BLaER1 (cell line): Measurements from ENCODE around the gene ACTR1B.
"Not testable (repeated sequence)": the region's sequence is repeated elsewhere in the genome, so short reads cannot be mapped to it uniquely, and the experiment has no call there.

Experiments
- H3K27ac ChIP-seq: shearing (Covaris generic); formaldehyde crosslinking; 2 replicates; pipeline ENCODE4 v1.8.1; 2022
- H3K27me3 ChIP-seq: shearing (Covaris generic); formaldehyde crosslinking; 2 replicates; pipeline ENCODE4 v1.8.1; 2022
- H3K36me3 ChIP-seq: shearing (Covaris generic); formaldehyde crosslinking; 2 replicates; pipeline ENCODE4 v1.8.1; 2022
- H3K4me1 ChIP-seq: shearing (Covaris generic); formaldehyde crosslinking; 2 replicates; pipeline ENCODE4 v1.8.1; 2022
- H3K4me2 ChIP-seq: shearing (Covaris generic); formaldehyde crosslinking; 2 replicates; pipeline ENCODE4 v1.8.1; 2022
- H3K4me3 ChIP-seq: shearing (Covaris generic); formaldehyde crosslinking; 2 replicates; pipeline ENCODE4 v1.8.1; 2022
- H3K9ac ChIP-seq: shearing (Covaris generic); formaldehyde crosslinking; 2 replicates; pipeline ENCODE4 v1.8.1; 2022
- H3K9me3 ChIP-seq: shearing (Covaris generic); formaldehyde crosslinking; 2 replicates; pipeline ENCODE4 v1.8.1; 2022
- H4K20me1 ChIP-seq: shearing (Covaris generic); formaldehyde crosslinking; 2 replicates; pipeline ENCODE4 v1.8.1; 2022
- Cebpa-rat ChIP-seq: shearing (Covaris generic); IDR thresholded peaks from 2 replicates; pipeline ENCODE4 v1.8.1; 2022

Gene ACTR1B

DNA sequence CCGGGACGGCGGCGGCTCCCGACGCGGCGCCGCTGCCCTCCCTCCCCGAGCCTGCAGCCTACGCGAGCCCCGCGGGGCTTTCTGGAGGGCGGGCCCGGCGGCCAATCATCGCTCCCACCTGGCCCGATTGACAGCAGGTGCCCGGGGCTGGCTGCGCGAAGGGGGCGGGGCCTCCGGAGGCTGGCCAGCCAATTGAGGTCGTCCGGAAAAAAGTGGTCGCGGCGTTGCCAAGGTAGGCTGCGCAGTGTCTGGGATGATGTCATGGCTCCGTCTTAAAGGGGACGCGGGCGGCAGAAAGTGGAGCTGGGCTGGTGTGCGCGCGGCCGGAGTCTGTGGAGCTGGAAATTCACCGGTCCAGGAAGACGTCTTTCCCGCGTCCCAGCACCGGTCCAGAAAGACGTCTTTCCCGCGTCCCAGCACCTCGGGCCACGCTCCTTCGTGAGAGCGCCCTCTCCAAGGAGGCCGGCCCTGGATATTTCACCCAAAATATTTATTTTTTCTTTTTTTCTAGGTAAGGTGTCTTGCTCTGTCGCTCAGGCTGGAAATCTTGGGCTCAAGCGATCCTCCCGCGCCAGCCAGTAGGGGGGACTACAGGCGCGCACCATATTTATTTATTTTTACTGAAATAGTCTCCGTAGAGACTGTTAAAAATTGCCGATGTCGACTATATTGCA lies at the start of gene ACTR1B:
TSS of gene ACTR1B (minus strand) at position 83 of the 674 bp plus-strand sequence. CDS start 154 bp downstream, outside the sequence.
- Histone ChIP-seq H3K4me3 (peak within 1 kb of the TSS; percentile 96), H3K9me3 (no peaks in the 10 kb centered on the region), H3K27ac (peak within 1 kb of the TSS; percentile 93), H3K36me3 (peaks cover 23% of the 10 kb centered on the region), H3K27me3 (no peaks in the 10 kb centered on the region), H3K4me2 (peak within 1 kb of the TSS; percentile 97), H3K9ac (peak within 1 kb of the TSS; percentile 93), H3K4me1 (peaks cover 29% of the 10 kb centered on the region), H4K20me1 (peaks cover 41% of the 10 kb centered on the region)
- TF ChIP-seq Cebpa-rat: no peak

DNA sequence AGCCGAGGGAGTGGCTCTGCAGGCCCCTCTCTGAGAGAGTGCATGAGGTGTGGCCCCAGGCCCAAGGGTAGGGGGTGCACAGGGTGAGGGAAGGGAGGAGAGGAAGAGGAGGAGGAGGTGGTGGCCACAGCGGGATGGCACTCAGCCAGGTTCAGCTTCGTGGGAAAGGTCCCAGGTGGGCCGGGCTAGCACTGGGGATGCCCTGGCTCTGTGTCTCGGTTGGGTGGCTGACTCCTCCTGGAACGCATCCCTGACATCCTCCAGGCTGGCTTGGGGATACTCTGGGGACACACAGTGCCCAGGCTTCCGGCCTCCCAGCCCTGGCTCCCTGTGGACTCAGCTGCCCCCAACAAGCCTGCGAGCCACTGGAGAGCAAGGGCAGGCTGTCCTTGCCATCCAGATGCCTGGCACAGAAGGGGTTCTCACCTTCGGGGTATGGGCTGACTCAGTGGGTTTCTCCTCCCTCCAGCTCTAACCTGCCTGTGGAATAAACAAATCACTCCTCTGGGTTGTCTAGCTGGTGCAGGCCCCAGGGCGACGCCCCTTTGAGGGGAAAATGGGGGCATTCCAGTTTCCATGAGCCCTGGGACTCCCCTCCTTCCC lies 49.0 kb upstream of the ACTR1B start:
- Histone ChIP-seq H3K4me2 (peak overlapping the region; percentile 98), H4K20me1 (no peaks in the 10 kb centered on the region), H3K36me3 (no peaks in the 10 kb centered on the region), H3K9me3 (no peaks in the 10 kb centered on the region), H3K4me3 (peak overlapping the region; percentile 67), H3K27me3 (no peaks in the 10 kb centered on the region), H3K4me1 (peaks cover 100% of the 10 kb centered on the region), H3K27ac (peak overlapping the region; percentile 99), H3K9ac (peak overlapping the region; percentile 93)
- no peak for TF ChIP-seq Cebpa-rat

DNA sequence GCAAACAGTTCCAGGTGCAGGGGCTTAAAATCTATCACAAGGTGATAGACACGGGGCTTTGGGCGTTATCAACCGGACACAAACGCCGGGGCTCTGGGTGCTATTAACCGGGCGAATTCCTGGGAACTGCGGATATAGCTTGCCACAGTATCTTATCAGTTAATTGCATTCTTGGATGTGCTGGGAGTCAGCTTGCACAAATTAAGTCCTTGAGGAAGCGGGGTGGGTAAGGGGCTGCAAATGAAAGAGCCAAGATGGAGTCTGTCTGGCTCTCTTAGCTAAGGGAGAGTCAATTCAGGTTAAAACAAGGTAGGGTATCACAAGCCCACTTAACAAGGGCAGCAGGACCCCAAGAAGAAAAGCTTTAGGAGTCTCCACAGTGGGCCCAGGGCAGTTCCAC lies 48.3 kb upstream of the ACTR1B start:
- H3K9ac ChIP-seq: peak overlapping the region; percentile 93
- H4K20me1 ChIP-seq, H3K36me3 ChIP-seq, H3K4me3 ChIP-seq, H3K27me3 ChIP-seq, H3K9me3 ChIP-seq: not testable (repeated sequence)
- peaks cover 100% of the 10 kb centered on the region for H3K4me1 ChIP-seq
- peak overlapping the region; percentile 99 for H3K27ac ChIP-seq
- peak overlapping the region; percentile 98 for H3K4me2 ChIP-seq

DNA sequence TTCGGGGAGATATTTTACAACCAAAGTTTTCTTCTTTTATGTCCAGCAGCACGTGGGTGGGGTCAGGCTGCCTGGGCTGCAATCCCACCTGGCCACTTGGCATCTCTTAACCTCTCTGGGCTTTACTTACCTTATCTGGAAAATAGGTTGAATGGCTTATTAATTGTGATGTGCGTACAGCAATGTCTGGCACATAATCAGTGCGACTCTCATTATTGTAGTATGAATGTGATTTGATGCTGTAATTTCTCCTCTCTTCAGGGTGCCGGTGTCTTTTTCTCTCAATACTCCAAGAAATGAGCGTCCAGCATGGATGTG lies 47.5 kb upstream of the ACTR1B start:
- Histone ChIP-seq H3K9ac (no peak overlapping the region; the same call in 1 of the 2 replicates), H3K36me3 (no peaks in the 10 kb centered on the region), H3K9me3 (no peaks in the 10 kb centered on the region), H3K4me1 (peaks cover 100% of the 10 kb centered on the region), H3K4me3 (no peak overlapping the region), H3K4me2 (peak overlapping the region; percentile 98), H3K27me3 (no peaks in the 10 kb centered on the region), H4K20me1 (no peaks in the 10 kb centered on the region), H3K27ac (peak overlapping the region; percentile 99)
- TF ChIP-seq Cebpa-rat: no peak

DNA sequence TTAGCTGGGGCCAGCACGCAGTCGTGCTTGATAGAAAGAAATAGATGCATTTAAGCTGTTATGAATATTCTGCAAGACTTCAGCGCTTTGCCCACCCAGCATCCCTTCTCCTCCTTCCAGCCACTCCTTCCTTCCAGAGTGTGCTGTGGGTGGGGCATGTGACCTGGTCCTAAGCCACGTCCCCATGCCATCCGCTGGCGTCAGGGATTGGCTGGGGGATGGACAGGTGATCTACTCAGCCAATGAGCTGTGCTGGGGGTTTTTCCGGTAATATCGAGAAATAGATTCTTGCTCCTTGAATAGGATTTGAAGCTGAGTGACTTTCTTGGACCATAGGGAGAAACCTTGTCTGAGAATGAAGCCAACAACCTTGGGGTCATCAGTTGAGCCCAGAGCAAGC lies 44.8 kb upstream of the ACTR1B start:
- H3K4me1 ChIP-seq: peaks cover 83% of the 10 kb centered on the region
- TF ChIP-seq Cebpa-rat: no peak
- H3K4me2 ChIP-seq: peak overlapping the region; percentile 74
- H3K9me3 ChIP-seq: no peaks in the 10 kb centered on the region
- H3K27ac ChIP-seq: peak overlapping the region; percentile 61
- H3K27me3 ChIP-seq: no peaks in the 10 kb centered on the region
- no peak overlapping the region for H3K4me3 ChIP-seq
- H4K20me1 ChIP-seq: no peaks in the 10 kb centered on the region
- H3K36me3 ChIP-seq: no peaks in the 10 kb centered on the region
- H3K9ac ChIP-seq: peak overlapping the region; percentile 1; the same call in 1 of the 2 replicates

DNA sequence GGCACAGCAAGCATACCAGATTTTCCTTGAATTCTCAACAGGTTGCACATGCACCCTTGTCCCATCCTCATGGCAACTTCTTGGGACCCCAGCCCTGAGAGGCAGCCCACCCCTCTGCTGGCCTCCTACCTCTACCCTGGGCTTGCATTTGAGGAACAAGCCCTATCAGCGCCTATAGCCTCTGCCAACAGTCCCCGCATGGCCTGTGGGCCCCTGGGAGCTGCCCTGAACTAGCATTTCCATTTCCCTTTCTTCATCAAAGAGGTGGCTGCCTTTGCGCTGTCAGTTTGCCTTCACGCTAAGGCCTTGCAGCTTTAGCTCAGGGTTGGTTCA lies 44.2 kb upstream of the ACTR1B start:
- no peaks in the 10 kb centered on the region for H3K9me3 ChIP-seq
- H3K27me3 ChIP-seq: no peaks in the 10 kb centered on the region
- H3K4me3 ChIP-seq: no peak overlapping the region
- TF ChIP-seq Cebpa-rat: no peak
- peak overlapping the region; percentile 1; the same call in 1 of the 2 replicates for H3K9ac ChIP-seq
- peaks cover 83% of the 10 kb centered on the region for H3K4me1 ChIP-seq
- no peaks in the 10 kb centered on the region for H4K20me1 ChIP-seq
- no peaks in the 10 kb centered on the region for H3K36me3 ChIP-seq
- H3K4me2 ChIP-seq: peak overlapping the region; percentile 74
- H3K27ac ChIP-seq: peak overlapping the region; percentile 61

DNA sequence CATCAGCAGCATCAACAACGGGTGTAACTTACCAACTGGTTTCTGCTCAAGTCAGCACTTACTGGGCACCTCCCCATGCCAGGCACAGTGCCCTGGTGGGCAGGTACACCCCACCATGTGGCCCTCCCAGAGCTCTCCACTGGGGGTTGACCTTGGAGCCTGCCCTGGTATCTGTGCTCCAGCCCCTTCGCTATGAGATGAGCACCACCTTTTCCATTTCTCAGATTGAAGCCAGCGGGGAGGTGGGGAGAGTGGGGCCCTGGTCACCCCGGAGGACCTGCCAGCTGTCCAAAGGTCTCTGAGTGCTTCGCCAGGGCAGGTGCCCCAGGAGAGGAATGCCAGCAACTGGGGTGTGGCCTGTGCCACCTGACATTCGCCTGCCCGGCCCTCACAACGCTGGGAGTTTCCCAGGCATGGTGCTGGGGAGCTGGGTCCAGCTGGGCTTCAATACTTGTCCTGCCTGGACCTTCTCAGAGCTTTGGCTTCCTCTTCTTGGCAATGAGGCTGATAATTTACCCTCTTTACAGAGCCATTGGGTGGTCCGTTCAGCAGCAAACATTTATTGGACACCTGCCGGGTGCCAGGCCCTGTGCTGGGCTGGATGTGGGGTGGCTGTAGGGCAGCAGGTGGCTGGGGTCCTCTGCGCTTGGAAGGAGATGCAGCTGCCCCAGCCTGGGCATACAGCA lies 43.7 kb upstream of the ACTR1B start:
- H3K9ac ChIP-seq: peak overlapping the region; percentile 1; the same call in 1 of the 2 replicates
- no peak for TF ChIP-seq Cebpa-rat
- no peaks in the 10 kb centered on the region for H3K27me3 ChIP-seq
- peak overlapping the region; percentile 61; the same call in 1 of the 2 replicates for H3K27ac ChIP-seq
- H4K20me1 ChIP-seq: no peaks in the 10 kb centered on the region
- peaks cover 83% of the 10 kb centered on the region for H3K4me1 ChIP-seq
- no peaks in the 10 kb centered on the region for H3K36me3 ChIP-seq
- peak overlapping the region; percentile 74 for H3K4me2 ChIP-seq
- H3K9me3 ChIP-seq: no peaks in the 10 kb centered on the region
- H3K4me3 ChIP-seq: no peak overlapping the region

DNA sequence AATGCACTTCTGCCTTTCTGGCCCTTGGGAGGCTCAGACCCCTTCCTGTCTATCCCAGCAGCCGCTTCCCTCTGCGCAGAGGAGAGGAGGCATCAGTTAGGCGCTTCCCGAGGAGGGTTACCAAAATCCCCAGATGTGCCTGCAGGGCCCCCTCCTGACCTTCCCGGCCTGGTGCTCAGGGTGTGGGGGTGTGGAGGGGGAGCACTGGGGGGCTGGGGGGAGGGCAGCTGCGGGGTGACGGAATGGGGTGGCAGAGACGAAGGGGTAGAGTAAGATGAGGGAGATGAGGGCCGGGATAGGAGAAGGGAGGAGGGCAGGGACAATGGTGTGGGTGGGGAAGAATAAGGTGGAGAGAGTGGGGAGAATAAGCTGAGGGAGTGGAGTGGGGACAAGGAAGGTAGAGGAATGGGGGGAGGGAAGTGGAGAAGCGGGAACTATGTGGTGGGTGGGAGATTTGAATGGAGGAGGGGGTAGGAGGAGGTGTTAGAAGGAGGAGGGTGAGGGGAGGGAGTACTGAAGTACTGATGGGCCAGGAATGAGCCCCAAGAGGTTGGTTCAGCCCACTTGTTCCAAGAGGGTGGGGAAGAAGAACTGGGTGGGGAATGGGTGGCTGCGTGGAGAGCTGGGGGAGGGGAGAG lies 43.0 kb upstream of the ACTR1B start:
- no peaks in the 10 kb centered on the region for H4K20me1 ChIP-seq
- no peak for TF ChIP-seq Cebpa-rat
- H3K27me3 ChIP-seq: no peaks in the 10 kb centered on the region
- peaks cover 83% of the 10 kb centered on the region for H3K4me1 ChIP-seq
- H3K9me3 ChIP-seq: no peaks in the 10 kb centered on the region
- H3K9ac ChIP-seq: no peak overlapping the region
- 0 out of 2 replicates have a peak overlapping the region, but pooled peaks have one; percentile 61 for H3K27ac ChIP-seq
- H3K4me3 ChIP-seq: no peak overlapping the region
- H3K36me3 ChIP-seq: no peaks in the 10 kb centered on the region
- peak overlapping the region; percentile 74 for H3K4me2 ChIP-seq

DNA sequence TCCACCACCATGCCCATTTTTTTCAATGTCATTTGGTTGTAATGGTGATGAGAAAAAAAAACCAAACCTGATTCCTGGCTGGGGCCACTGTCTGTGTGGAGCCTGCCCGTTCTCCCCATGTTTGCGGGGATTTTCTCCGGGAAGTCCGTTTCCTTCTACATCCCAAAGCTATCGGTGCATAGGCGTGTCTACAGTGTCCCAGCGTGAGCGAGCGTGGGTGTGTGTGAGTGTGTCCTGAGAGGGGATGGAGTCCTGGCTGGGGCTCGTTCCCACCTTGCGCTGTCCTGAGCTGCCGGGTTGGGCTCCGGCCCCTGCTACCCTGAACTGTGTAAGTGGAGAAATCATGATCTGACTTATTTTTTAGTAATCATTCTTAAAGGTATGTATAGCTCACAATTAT lies 42.3 kb upstream of the ACTR1B start:
- Histone ChIP-seq H3K4me3 (no peak overlapping the region), H3K9me3 (no peaks in the 10 kb centered on the region), H3K36me3 (no peaks in the 10 kb centered on the region), H4K20me1 (no peaks in the 10 kb centered on the region), H3K9ac (no peak overlapping the region), H3K4me1 (peaks cover 83% of the 10 kb centered on the region), H3K27me3 (no peaks in the 10 kb centered on the region), H3K27ac (no peak overlapping the region), H3K4me2 (peak overlapping the region; percentile 74)
- no peak for TF ChIP-seq Cebpa-rat

DNA sequence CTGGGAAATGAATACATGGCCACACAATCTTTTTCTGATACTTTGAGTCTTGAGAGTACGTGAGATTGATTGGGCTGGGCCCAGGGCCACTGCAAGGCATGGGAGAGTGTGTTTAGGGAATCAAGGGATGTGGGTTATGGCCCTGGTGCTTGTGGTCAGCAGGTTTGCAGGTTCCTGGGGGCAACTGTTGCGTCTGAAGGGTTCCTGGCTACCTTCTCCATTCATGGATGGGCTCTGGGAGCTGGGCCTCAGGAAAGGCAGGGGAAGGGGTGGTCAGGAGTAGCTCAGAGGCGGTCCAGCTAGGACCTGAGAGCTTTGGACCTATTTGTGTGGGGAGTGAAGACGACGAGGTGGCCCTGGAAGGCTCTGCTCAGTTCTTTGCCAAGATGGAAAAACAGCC lies 41.1 kb upstream of the ACTR1B start:
- no peaks in the 10 kb centered on the region for H3K9me3 ChIP-seq
- H3K9ac ChIP-seq: no peak overlapping the region
- no peaks in the 10 kb centered on the region for H3K36me3 ChIP-seq
- no peaks in the 10 kb centered on the region for H3K27me3 ChIP-seq
- no peaks in the 10 kb centered on the region for H4K20me1 ChIP-seq
- no peak overlapping the region for H3K4me3 ChIP-seq
- no peak for TF ChIP-seq Cebpa-rat
- H3K4me2 ChIP-seq: no peak overlapping the region
- H3K4me1 ChIP-seq: peaks cover 83% of the 10 kb centered on the region
- H3K27ac ChIP-seq: no peak overlapping the region
